Measurements from ENCODE around the gene SLC17A1. TPM values are rescaled to one million over a fixed set of nuclear protein-coding genes. Genes with fewer than 3 reads are reported as not detected.
A peak's percentile ranks its signal among the peaks of the same experiment; 100 is the strongest.

The SLC17A1 gene
- total and polyA plus RNA-seq, 2 of the 13 experiments (the other 11 are each of a cell fraction or from before 2014, with no cell fraction given) = 0.09 to 2.1 TPM

DNA sequence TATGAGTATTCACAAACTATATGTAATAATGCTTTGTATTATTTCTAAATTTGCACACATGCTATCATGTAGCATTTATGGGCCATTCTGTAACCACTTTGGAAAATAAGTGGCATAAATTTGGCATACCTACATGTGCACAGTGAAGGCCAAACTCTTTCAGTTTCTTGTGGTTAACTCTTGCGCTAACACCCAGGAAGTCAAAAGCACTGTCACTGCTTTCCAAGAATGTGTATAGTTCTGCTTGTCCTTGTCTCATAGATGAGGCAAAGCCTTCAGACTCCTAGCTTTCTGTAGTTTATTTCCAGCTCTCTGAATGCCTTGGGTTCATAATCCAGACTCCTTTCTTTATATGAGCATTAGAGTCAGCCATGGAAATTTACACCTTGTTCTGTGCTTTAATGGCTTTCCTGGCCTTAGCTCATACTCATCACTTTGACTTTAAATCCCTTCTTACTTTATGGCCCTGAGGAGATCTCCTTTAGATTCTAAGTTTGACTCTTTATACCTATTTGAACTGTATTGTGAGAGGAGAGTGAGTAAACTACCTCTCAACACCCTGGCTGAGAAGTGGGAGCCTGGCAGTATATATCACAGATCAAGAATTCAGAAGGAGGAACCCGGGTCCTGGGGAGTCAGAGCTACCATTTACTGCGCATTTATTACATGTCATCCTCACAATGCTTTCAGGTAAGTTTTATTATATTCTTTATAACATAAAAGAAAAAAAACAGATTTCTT lies 43.1 kb upstream of the SLC17A1 start (continued):
- TF ChIP-seq, protein P1, sequence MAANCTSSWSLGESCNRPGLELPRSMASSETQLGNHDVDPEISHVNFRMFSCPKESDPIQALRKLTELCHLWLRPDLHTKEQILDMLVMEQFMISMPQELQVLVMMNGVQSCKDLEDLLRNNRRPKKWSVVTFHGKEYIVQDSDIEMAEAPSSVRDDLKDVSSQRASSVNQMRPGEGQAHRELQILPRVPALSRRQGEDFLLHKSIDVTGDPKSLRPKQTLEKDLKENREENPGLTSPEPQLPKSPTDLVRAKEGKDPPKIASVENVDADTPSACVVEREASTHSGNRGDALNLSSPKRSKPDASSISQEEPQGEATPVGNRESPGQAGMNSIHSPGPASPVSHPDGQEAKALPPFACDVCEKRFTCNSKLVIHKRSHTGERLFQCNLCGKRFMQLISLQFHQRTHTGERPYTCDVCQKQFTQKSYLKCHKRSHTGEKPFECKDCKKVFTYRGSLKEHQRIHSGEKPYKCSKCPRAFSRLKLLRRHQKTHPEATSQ (CRISPR knock-in tag; IDR thresholded peaks at IDR 0.05; ENCODE audit: borderline replicate concordance) = no peak
- TF ChIP-seq ZNF350 (CRISPR knock-in tag; IDR thresholded peaks at IDR 0.05; ENCODE audit: borderline replicate concordance, low read depth) (no peak), ZNF10 (CRISPR knock-in tag; IDR thresholded peaks at IDR 0.05; ENCODE audit: borderline replicate concordance, low read depth) (no peak), ZBTB1 (CRISPR knock-in tag; IDR thresholded peaks at IDR 0.05; ENCODE audit: borderline replicate concordance) (no peak), ZNF20 (CRISPR knock-in tag; IDR thresholded peaks at IDR 0.05) (no peak), ESRRA (CRISPR knock-in tag; IDR thresholded peaks at IDR 0.05; ENCODE audit: low read depth) (no peak), ZNF775 (CRISPR knock-in tag; IDR thresholded peaks at IDR 0.05; ENCODE audit: borderline replicate concordance) (no peak)
- TF ChIP-seq, protein P2, sequence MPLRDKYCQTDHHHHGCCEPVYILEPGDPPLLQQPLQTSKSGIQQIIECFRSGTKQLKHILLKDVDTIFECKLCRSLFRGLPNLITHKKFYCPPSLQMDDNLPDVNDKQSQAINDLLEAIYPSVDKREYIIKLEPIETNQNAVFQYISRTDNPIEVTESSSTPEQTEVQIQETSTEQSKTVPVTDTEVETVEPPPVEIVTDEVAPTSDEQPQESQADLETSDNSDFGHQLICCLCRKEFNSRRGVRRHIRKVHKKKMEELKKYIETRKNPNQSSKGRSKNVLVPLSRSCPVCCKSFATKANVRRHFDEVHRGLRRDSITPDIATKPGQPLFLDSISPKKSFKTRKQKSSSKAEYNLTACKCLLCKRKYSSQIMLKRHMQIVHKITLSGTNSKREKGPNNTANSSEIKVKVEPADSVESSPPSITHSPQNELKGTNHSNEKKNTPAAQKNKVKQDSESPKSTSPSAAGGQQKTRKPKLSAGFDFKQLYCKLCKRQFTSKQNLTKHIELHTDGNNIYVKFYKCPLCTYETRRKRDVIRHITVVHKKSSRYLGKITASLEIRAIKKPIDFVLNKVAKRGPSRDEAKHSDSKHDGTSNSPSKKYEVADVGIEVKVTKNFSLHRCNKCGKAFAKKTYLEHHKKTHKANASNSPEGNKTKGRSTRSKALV (CRISPR knock-in tag; IDR thresholded peaks at IDR 0.05) = no peak
- TF ChIP-seq, protein P3, sequence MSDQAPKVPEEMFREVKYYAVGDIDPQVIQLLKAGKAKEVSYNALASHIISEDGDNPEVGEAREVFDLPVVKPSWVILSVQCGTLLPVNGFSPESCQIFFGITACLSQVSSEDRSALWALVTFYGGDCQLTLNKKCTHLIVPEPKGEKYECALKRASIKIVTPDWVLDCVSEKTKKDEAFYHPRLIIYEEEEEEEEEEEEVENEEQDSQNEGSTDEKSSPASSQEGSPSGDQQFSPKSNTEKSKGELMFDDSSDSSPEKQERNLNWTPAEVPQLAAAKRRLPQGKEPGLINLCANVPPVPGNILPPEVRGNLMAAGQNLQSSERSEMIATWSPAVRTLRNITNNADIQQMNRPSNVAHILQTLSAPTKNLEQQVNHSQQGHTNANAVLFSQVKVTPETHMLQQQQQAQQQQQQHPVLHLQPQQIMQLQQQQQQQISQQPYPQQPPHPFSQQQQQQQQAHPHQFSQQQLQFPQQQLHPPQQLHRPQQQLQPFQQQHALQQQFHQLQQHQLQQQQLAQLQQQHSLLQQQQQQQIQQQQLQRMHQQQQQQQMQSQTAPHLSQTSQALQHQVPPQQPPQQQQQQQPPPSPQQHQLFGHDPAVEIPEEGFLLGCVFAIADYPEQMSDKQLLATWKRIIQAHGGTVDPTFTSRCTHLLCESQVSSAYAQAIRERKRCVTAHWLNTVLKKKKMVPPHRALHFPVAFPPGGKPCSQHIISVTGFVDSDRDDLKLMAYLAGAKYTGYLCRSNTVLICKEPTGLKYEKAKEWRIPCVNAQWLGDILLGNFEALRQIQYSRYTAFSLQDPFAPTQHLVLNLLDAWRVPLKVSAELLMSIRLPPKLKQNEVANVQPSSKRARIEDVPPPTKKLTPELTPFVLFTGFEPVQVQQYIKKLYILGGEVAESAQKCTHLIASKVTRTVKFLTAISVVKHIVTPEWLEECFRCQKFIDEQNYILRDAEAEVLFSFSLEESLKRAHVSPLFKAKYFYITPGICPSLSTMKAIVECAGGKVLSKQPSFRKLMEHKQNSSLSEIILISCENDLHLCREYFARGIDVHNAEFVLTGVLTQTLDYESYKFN (CRISPR knock-in tag; conservative IDR thresholded peaks at IDR 0.05) = 0 out of 2 replicates have a peak, but pooled peaks have one; percentile 1
- TF ChIP-seq, protein P4, sequence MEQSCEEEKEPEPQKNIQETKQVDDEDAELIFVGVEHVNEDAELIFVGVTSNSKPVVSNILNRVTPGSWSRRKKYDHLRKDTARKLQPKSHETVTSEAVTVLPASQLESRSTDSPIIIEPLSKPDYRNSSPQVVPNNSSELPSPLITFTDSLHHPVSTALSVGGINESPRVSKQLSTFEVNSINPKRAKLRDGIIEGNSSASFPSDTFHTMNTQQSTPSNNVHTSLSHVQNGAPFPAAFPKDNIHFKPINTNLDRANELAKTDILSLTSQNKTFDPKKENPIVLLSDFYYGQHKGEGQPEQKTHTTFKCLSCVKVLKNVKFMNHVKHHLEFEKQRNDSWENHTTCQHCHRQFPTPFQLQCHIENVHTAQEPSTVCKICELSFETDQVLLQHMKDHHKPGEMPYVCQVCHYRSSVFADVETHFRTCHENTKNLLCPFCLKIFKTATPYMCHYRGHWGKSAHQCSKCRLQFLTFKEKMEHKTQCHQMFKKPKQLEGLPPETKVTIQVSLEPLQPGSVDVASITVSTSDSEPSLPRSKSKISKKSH (CRISPR knock-in tag; IDR thresholded peaks at IDR 0.05; ENCODE audit: borderline replicate concordance) = no peak
- TF ChIP-seq, protein P5, sequence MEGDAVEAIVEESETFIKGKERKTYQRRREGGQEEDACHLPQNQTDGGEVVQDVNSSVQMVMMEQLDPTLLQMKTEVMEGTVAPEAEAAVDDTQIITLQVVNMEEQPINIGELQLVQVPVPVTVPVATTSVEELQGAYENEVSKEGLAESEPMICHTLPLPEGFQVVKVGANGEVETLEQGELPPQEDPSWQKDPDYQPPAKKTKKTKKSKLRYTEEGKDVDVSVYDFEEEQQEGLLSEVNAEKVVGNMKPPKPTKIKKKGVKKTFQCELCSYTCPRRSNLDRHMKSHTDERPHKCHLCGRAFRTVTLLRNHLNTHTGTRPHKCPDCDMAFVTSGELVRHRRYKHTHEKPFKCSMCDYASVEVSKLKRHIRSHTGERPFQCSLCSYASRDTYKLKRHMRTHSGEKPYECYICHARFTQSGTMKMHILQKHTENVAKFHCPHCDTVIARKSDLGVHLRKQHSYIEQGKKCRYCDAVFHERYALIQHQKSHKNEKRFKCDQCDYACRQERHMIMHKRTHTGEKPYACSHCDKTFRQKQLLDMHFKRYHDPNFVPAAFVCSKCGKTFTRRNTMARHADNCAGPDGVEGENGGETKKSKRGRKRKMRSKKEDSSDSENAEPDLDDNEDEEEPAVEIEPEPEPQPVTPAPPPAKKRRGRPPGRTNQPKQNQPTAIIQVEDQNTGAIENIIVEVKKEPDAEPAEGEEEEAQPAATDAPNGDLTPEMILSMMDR (CRISPR knock-in tag; IDR thresholded peaks at IDR 0.05) = no peak
- TF ChIP-seq, protein P6, sequence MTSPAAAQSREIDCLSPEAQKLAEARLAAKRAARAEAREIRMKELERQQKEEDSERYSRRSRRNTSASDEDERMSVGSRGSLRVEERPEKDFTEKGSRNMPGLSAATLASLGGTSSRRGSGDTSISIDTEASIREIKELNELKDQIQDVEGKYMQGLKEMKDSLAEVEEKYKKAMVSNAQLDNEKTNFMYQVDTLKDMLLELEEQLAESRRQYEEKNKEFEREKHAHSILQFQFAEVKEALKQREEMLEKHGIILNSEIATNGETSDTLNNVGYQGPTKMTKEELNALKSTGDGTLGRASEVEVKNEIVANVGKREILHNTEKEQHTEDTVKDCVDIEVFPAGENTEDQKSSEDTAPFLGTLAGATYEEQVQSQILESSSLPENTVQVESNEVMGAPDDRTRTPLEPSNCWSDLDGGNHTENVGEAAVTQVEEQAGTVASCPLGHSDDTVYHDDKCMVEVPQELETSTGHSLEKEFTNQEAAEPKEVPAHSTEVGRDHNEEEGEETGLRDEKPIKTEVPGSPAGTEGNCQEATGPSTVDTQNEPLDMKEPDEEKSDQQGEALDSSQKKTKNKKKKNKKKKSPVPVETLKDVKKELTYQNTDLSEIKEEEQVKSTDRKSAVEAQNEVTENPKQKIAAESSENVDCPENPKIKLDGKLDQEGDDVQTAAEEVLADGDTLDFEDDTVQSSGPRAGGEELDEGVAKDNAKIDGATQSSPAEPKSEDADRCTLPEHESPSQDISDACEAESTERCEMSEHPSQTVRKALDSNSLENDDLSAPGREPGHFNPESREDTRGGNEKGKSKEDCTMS (CRISPR knock-in tag; conservative IDR thresholded peaks at IDR 0.05) = no peak

Data from HepG2 (cell line).